ENCODE results near the gene PPM1H. TPM values are rescaled to one million over a fixed set of nuclear protein-coding genes. Genes with fewer than 3 reads are reported as not detected.
"Not testable (repeated sequence)": the region's sequence is repeated elsewhere in the genome, so short reads cannot be mapped to it uniquely, and the experiment has no call there.

Gene PPM1H
- total RNA-seq, 4 donors from 2014 or later = 0.46 to 3.4 (median 1.3) TPM

GRCh38 chr12:62967701-62968100 is 32.8 kb upstream of the PPM1H start:
- intact Hi-C loops (cut with DNase I; ENCODE audit: low total_unique reads) (no loop called here), in situ Hi-C loops (cut with MboI; ENCODE audit: low sequenced_read_pairs in 4 of 4) (no loop called here)
- no peak overlapping the region for H3K4me3 ChIP-seq
- H3K9me3 ChIP-seq = no peaks in the 10 kb centered on the region
- no peaks in the 10 kb centered on the region for H3K27me3 ChIP-seq
- ATAC-seq = no peak
- no peak for TF ChIP-seq POLR2A (IDR thresholded peaks at IDR 0.05)
- TF ChIP-seq CTCF (IDR thresholded peaks at IDR 0.05 in 4 of 5, conservative IDR thresholded peaks at IDR 0.05 in 1 of 5) = no peak
- H3K4me1 ChIP-seq = no peaks in the 10 kb centered on the region
- no peak for DNase-seq
- no peak overlapping the region for H3K27ac ChIP-seq
- no peaks in the 10 kb centered on the region for H3K36me3 ChIP-seq

- Histone ChIP-seq H3K27me3 (no peaks in the 10 kb centered on the region), H3K4me1 (no peaks in the 10 kb centered on the region), H3K4me3 (no peak overlapping the region), H3K9me3 (no peaks in the 10 kb centered on the region), H3K27ac (no peak overlapping the region), H3K36me3 (no peaks in the 10 kb centered on the region)
- DNase-seq (no peak), ATAC-seq (no peak)
- in situ Hi-C loops (cut with MboI; ENCODE audit: low sequenced_read_pairs in 4 of 4) (no loop called here), intact Hi-C loops (cut with DNase I; ENCODE audit: low total_unique reads) (no loop called here)
- TF ChIP-seq POLR2A (IDR thresholded peaks at IDR 0.05) (no peak), CTCF (IDR thresholded peaks at IDR 0.05 in 4 of 5, conservative IDR thresholded peaks at IDR 0.05 in 1 of 5) (no peak)
These were observed 32.1 kb upstream of the PPM1H start for GRCh38 chr12:62966990-62967506.

GRCh38 chr12:62966446-62966989 is 31.6 kb upstream of the PPM1H start:
- H3K27me3 ChIP-seq; H3K36me3 ChIP-seq; H3K27ac ChIP-seq; intact Hi-C loops (cut with DNase I; ENCODE audit: low total_unique reads); H3K9me3 ChIP-seq; ATAC-seq; H3K4me3 ChIP-seq; H3K4me1 ChIP-seq; DNase-seq; in situ Hi-C loops (cut with MboI; ENCODE audit: low sequenced_read_pairs in 4 of 4): not testable (repeated sequence)

GRCh38 chr12:62965700-62966099 is 30.8 kb upstream of the PPM1H start:
- H3K9me3 ChIP-seq; H3K36me3 ChIP-seq; in situ Hi-C loops (cut with MboI; ENCODE audit: low sequenced_read_pairs in 4 of 4); H3K27me3 ChIP-seq; H3K4me1 ChIP-seq; intact Hi-C loops (cut with DNase I; ENCODE audit: low total_unique reads); ATAC-seq; H3K27ac ChIP-seq; DNase-seq; H3K4me3 ChIP-seq: not testable (repeated sequence)

- H3K9me3 ChIP-seq; H3K4me1 ChIP-seq; intact Hi-C loops (cut with DNase I; ENCODE audit: low total_unique reads); H3K36me3 ChIP-seq; H3K4me3 ChIP-seq; in situ Hi-C loops (cut with MboI; ENCODE audit: low sequenced_read_pairs in 4 of 4); DNase-seq; ATAC-seq; H3K27ac ChIP-seq; H3K27me3 ChIP-seq: not testable (repeated sequence)
These were observed 30.3 kb upstream of the PPM1H start for GRCh38 chr12:62965242-62965641.

GRCh38 chr12:62963486-62964041 is 28.6 kb upstream of the PPM1H start:
- in situ Hi-C loops (cut with MboI; ENCODE audit: low sequenced_read_pairs in 4 of 4) = no loop called here
- H3K4me1 ChIP-seq = no peaks in the 10 kb centered on the region

More at GRCh38 chr12:62963486-62964041, 28.6 kb upstream of the PPM1H start:
- Histone ChIP-seq H3K4me3 (no peak overlapping the region), H3K36me3 (no peaks in the 10 kb centered on the region), H3K9me3 (no peaks in the 10 kb centered on the region), H3K27me3 (no peaks in the 10 kb centered on the region), H3K27ac (no peak overlapping the region)
- no peak for ATAC-seq
- TF ChIP-seq CTCF (IDR thresholded peaks at IDR 0.05 in 4 of 5, conservative IDR thresholded peaks at IDR 0.05 in 1 of 5) (no peak), POLR2A (IDR thresholded peaks at IDR 0.05) (no peak)
- intact Hi-C loops (cut with DNase I; ENCODE audit: low total_unique reads) = no loop called here
- no peak for DNase-seq

Data from gastrocnemius medialis (tissue), 4 donors.